Measurements from ENCODE around the gene PTPN5.
"Not testable (repeated sequence)": the region's sequence is repeated elsewhere in the genome, so short reads cannot be mapped to it uniquely, and the experiment has no call there.

The PTPN5 gene

GRCh38 chr11:18706330-18707243 lies 85.0 kb downstream of the PTPN5 start:
- DNase-seq = peak; percentile 23

- no peak for DNase-seq
These were observed 85.8 kb downstream of the PTPN5 start for GRCh38 chr11:18705651-18706281.

GRCh38 chr11:18704698-18705097 lies 86.9 kb downstream of the PTPN5 start:
- no peak for DNase-seq

GRCh38 chr11:18704045-18704645 lies 87.5 kb downstream of the PTPN5 start:
- no peak for DNase-seq

GRCh38 chr11:18703001-18703763 lies 88.4 kb downstream of the PTPN5 start:
- DNase-seq = no peak

GRCh38 chr11:18701614-18702216 lies 89.9 kb downstream of the PTPN5 start:
- DNase-seq = no peak

GRCh38 chr11:18700872-18701271 lies 90.7 kb downstream of the PTPN5 start:
- no peak for DNase-seq

- no peak for DNase-seq
These were observed 91.2 kb downstream of the PTPN5 start for GRCh38 chr11:18700375-18700774.

- DNase-seq = no peak
These were observed 91.7 kb downstream of the PTPN5 start for GRCh38 chr11:18699848-18700261.

- no peak for DNase-seq
These were observed 92.4 kb downstream of the PTPN5 start for GRCh38 chr11:18699269-18699596.

- DNase-seq = peak; percentile 82
These were observed 93.0 kb downstream of the PTPN5 start, which contains the start of gene TMEM86A for GRCh38 chr11:18698341-18699268. Gene TMEM86A, plus strand, starts transcription at chr11:18698779. Its CDS starts 108 bp downstream, at chr11:18698887.

GRCh38 chr11:18697576-18697975 lies 94.0 kb downstream of the PTPN5 start:
- DNase-seq = no peak

- DNase-seq = no peak
These were observed 94.9 kb downstream of the PTPN5 start for GRCh38 chr11:18696638-18697225.

- no peak for DNase-seq
These were observed 98.4 kb downstream of the PTPN5 start for GRCh38 chr11:18692941-18693760.

GRCh38 chr11:18691467-18692140 lies 100.0 kb downstream of the PTPN5 start:
- DNase-seq = not testable (repeated sequence)

GRCh38 chr11:18684267-18684666 lies 107.3 kb downstream of the PTPN5 start:
- no peak for DNase-seq

GRCh38 chr11:18682466-18682865 lies 109.1 kb downstream of the PTPN5 start:
- no peak for DNase-seq

GRCh38 chr11:18681949-18682348 lies 109.6 kb downstream of the PTPN5 start:
- not testable (repeated sequence) for DNase-seq

Data from DMS153 (cell line).